GM19351 (cell line): Measurements from ENCODE around the gene C1QA.

ENCODE experiments used
- ATAC-seq: cut with Tn5 transposase; IDR thresholded peaks from one replicate; pipeline ENCODE4 v1.9.1; 2021; ENCODE audit warnings: mild to moderate bottlenecking, moderate library complexity; ENCODE audit not compliant: unreplicated experiment

C1QA gene

DNA sequence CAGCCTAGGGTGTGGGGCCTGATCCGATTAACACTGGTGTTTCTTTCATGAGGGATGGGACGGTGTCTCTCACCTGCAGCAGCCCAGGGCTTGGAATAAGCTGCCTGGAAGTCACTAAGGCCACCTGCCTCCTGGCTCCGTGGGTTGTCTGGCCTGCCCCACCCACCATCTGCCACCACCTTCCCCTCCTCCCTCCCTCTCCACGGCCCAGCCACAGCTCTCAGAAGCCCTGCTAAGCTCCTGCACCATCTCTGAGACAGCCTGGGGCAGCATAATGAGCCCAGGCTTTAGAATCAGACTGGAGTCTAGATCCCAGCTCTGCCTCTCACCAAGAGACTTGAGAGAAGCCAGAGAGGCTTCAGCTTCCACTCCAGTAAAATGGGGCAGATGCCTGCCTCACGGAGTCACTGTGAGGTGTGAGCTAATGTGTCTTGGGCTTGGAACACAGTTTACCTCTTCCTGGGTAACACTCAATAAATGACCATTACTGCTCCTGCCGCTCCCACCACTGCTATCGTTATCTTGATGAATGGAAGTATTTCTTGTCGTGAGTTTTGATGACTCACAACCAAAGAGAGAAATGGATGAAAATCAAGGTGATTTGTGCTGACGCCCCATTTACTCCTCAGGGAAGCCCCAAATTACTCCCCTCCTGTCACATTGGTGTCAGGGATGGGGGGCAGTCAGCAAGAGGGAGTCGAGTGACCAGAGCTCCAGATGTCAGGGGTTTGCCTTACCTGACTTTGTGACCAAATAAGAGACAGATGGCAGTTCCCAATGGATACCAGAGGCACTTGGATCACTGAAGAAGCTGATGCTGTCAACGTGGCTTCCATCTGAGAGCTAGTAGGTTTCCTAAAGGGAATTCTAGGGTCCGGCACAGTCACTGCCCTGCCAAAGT, 23.5 kb upstream of the C1QA start:
- ATAC-seq = no peak

DNA sequence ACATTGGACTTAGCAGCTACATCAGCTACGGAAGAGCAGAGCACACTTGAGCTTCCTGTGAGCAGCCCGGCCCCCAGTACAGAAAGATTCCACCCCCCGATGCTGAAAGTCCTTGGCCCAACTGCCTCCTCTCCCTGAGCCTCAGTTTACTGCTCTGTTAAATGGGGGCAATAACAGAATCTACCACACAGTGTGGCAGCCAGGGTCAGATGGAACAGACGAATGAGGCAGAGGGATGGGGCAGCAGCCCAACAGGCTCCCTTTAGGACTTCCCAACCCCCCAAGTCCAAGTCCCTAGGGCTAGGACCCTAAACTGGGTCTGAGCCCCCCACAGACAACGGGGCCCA, 22.9 kb upstream of the C1QA start:
- no peak for ATAC-seq

DNA sequence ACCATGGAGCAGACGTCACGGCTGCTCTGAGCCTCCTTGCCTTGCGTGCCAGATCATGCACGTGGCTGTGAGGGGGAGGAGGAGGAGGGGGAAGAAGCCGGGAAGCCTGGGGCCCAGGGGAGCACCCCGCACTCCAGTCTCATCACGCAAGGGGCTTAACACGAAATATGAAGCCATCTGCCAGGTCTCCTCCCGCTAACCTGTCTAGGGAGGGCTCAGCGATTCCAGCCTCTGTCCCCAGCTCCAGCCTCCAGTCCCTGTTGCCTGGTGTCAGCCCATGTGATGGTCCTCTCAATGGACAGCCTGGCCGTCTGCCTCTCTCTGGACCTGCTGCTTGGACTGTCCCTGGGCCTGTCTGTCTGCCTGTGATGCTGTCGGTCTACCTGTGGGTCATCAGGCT, 22.5 kb upstream of the C1QA start:
- no peak for ATAC-seq

DNA sequence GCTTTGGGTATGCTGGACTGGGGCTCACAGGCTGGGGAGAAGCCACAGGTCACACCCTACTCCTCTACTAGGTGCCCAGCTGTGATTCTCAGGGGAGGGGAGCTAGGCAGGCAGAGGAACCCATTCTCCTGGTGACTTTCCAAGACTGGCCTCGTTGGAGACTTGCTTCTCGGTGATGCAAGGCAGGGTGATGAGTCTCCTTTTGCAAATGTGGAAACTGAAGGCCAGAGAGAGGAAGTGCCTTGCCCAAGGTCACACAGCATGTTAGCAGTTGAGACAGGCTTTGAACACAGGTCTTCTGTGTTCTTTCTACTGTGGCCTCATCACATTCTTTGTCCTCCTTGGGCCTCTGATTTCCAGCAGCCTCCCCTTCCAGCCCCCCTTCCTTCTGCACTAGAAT, 20.5 kb upstream of the C1QA start:
- no peak for ATAC-seq

DNA sequence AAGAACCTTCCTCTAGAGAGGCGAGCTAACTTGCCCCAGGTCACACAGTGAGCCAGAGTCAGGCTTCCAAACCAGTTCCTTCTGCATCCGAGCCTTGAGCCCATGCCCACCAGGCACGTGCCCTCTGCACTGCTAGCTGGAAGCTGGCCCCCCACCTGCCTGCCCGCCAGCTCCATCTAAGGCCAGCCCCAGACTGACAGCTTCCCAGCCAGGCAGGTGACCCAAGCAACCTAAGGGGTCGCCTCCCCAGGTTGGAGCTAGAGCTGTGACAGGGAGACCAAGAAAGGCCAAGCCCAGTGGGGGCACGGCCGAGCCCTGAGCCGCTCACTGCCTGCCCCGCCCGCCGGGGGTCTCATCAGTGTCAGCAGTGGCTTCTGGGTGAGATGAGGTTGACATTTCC, 19.9 kb upstream of the C1QA start:
- no peak for ATAC-seq

DNA sequence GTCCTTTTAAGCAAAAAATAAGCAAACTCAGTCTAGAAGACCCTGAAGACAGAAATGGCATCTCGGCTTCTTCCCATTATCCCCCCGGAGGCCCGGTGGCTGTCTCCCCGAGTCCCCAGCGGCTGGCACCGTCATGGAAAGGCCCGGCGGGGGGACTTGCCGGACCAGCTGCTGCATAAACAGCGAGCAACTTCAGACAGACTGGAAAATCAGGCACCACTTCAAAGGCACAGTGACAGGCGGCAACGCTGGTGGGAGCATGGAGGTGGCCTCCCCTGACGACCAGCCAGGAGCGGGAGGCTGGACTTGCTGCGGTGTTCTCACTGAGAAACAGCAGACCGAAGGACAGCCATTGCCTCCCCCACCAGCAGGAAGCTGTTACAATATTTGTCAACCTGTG, 18.4 kb upstream of the C1QA start:
- ATAC-seq = no peak

DNA sequence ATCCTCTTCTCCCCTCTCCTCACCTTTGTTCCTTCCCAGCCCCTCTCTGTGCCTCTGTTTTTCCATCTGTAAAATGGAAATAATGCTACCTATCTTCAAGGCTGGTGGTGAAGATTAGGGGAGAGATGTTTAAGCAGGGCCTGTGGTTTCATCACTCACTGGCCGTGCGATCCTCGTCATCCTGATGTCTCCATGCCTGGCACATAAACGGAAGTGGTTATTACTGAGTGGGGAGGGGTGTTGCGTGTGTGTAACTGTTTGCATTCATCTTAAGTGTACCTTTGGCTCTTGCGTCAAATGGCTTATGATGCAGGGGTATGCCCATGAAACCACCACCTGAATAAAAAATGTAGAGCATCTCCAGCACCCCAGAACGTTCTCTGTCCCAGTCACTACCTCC, 17.2 kb upstream of the C1QA start:
- no peak for ATAC-seq

DNA sequence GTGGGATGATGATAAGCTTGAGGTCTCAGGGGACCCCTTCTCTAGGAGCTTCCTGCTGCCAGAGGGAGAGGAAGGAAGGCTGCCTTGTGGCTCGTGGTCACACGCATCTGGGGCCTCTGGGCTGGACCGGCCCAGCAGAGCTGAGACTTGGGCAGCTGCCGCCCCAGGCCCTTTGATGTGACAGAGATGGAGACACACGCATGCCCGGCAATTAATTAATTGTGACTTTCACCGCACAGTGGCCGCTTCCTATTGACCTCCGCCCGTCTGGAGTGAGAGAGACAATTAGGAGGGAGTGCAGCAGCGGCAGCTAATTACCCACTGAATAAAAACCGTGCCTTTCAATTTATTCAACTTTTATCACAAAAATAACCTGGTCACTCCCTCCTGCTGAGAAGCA, 16.6 kb upstream of the C1QA start:
- ATAC-seq = no peak

DNA sequence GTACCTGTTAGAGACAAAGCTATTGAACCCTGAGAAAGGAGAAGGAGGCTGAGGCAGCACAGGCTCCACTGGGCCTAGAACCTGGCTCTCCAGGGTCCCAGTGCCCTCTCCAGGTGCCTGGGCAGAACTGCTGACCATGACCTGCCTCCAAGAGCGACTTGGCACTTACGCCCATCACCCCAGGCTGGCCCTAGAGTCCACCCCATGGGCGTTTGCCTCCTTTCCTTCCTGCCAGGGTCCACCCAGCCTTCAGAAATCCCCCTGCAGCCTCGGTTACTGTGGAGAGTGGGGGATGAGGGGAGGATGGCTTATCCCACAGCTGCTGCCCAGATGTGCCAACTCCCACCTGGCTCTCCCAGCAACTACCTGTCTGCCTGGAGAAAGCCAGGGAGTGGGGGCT, 14.7 kb upstream of the C1QA start:
- ATAC-seq = no peak

DNA sequence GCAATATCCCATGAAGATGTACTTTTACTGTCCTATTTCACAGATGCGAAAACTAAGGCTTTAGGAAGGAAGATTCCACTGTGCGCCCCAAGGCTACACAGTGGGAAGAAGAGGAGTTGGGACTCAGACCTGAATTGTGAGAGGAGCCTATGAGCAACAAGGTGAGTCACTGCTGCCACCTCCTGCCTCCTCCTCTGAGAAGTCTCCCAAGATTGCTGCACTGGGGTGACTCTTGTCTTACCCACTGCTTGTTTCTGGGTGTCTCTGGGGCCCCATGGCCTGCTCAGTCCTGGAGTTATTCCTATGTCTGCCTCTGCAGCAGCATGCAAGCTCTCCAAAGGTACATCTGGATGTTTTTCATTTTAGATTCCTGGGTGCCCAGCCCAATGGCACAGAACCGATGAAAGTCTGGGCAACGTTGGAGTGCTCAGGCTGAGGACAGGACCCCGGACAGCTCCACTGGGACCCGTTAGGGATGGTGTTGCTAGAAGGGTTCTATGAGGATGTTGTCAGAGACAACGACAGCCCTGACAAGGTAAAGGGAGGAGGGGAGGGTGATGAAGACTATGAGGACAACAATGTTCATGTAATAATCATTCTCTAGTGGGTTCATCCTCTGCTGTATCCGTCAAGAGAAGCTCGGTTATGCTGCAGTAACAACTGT, 11.0 kb upstream of the C1QA start:
- ATAC-seq = no peak

DNA sequence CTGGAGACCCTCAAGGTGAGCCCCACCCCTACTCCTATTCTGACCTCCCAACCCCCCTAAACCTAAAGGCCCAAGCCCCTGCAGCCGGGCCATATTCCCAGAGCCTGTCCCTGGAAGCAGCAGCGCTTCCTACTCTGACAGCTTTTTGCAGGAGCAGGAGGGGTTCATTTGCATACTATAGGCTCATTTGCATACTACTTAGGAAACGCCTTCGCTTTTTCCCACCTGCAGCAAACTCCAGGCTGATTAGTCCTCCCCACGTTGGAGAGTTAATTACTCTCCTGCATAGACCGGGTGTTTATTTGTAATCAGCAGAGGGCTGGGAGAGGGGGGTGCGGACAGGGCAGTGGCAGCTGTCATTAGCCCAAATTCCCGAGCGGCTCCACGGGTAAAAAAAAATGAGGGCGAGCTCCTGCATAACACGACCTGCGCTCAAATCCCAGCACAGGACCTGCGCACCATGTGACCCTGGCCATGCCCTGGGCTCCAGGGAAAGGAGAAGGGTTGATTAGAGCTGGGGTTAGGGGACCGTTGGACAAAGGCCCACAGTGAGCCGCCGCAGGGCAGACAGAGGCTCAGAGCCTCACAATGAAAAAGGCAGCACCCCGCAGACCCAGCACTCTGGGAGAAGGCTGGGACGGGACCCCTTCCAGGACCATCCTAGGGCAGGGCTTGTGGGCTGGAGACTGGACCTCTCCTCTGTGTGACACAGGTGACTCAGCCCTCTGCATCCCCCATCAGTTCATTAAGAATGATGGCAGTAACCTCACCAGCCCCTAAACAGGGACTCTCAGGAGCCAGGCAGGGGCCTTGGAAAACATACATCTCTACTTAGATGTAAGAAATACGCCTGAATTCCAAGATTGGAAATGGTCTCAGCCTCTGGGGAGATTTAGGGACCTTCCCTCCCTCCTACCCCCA, 9.9 kb upstream of the C1QA start:
- no peak for ATAC-seq

DNA sequence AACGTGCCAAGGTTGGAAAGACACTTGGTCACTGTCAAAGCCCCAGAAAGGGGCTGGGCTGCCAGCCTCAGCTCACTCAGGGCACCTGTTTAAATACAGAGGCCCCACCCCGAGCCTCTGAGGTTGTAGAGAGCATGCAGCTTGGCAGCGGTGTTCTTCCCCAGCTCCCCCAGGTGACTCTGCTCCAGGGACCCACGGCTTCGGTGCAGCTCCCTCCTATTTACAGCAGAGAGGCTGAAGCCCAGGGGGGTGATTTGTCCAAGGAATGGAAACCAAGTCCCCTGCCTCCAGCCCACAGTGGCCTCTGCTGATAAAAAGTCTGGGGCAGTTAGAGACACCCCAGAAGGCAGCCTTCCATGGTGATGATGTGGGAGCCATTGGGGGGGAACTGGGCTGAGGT, 9.1 kb upstream of the C1QA start:
- no peak for ATAC-seq

DNA sequence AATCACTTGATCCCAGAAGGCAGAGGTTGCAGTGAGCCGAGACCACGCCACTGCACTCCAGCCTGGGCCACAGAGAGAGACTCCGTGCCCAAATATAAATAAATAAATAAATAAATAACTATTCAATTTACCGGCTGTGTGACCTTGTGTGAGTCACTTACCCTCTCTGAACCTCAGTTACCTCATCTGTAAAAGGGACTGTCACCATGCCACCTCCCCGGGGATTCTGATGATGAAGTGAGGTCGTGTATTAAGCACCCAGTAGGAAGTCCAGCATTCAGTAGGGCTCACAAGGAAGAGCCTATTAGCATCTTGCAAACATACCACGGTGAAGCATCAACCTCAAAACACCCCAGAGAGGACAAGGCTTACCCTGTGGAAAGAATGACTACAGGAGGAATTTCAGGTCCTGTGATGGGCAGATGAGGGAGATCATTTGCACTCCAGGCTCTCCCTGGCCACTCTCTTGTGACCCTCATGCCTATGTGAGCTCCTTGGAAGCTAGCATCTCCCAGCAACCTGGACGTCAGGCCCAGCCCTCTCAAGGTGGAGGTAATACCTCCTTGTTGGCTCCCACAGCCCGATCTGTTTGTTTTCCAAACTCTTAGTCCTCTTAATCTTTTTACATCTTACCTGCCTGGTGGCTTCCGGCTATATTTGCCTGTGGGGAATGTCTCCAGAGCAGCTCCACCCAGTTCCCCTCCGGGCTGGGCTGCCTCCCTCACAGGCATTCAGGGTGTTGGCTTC, 7.6 kb upstream of the C1QA start:
- ATAC-seq = no peak

DNA sequence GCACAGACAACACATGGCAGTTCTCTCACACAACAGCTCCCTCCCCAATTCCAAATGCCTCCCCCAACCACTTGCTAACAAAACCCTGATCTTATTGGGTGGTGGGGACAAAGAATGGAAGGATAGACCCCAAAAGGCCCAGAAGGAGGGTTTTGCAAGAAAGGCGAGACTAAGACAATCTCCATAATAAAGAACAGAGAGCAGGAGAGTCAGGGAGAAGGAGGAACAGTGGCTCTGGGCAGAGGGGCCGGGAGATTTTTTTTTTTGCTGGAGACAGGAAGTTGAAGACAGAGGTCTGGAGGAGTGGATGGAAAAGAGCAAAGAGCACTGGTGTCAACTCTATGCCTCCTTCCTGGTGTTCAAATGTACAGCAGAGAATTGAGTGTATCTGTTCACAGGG, 6.5 kb upstream of the C1QA start:
- ATAC-seq = no peak

DNA sequence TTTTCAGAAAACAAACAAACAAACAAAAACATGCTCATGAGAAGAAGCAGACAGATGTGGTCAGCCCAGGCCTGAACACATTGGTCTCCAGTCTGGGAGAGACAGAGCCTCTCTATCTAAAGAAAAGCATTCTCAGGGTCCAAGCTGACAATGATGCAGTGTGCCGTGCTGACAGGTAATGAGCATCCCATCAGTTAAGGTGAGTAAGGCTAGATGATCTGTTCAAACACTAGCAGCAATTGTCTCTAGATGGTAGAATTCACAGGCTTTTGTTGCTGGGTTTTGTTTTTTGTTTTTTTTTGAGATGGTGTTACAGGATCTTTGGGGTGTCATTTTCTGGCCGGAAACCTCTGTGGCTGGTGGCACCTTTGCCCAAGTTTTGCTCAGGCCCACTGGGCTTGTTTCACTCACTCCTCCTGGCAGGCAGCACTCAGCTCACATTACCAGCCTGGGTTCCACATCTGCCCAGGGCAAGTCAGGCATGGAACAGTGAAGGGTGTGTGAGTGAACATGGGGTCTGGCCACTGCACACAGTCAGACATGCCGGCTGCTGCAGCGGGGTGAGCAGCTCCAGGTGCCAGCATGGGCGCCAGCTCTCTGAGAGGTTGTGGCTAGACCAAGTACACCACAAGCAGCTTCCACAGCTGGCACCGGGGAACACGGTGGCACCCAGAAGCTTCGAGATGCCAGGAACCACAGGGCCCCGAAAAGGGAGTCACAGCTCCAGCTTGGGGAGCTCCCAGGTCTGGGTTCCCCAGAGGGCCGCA, 2.5 kb upstream of the C1QA start:
- ATAC-seq = no peak

DNA sequence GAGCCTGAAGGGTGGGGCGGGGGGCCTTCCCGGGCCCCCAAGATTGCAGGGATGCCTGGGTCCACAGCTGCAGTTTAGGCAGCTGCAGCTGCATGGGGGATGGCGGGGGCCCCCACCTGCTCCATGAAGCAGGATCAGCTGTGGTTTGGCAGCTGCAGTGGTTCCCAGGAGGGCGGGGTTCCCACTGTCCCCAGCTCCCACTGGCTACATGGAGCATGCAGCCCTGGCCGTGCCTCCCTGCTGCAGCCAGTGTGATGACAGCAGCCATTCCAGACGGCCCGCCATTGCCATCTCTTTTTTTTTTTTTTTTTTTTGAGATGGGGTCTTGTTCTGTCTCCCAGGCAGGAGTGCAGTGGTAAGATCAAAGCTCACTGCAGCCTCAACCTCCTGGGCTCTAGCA, 992 bp upstream of the C1QA start:
- no peak for ATAC-seq

DNA sequence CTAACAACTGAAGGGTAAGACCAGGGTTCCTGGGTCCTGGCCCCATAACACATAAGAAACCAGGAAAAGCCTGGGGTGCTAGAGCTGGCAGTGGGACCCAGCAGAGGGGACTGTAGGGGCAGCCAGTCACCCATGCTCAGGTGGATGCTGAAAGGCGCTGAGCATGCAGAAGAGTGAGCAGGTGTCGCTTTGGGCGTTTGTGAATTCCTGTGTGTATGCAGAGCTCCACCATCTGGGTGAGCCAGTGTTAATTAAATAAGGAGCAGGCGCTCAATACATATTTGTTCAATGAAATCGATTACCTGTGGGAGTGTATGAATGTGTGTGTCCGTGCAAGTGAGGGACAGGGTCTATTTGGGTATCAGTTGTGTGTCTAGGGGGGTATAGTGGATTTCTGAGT, 499 bp downstream of the C1QA start:
- no peak for ATAC-seq

DNA sequence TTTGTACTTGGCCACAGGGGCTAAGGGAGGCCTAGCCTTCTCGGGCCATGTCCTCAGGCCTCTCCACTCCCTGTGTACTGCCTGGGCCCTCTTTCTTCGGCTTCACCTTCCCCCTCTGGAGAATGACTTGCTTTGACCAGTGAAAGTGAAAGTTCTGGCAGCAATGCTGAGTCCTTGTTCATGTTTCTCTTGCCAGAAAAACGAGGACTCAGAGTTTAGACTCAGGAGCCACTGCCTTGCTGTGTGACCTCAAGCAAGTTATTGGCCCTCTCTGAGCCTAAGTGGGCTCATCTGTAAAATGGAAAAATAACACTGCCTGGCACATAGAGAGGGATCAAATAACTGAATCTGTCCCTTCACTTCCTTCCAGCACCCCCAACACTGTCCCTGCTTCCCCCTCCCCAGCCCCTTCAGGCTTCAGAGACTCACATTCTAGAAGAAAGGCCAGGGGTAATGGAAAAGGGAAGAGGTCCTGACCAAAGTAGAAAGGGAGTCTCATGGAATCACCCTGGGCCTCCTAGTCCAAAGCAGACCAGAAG, 1.5 kb downstream of the C1QA start:
- no peak for ATAC-seq

DNA sequence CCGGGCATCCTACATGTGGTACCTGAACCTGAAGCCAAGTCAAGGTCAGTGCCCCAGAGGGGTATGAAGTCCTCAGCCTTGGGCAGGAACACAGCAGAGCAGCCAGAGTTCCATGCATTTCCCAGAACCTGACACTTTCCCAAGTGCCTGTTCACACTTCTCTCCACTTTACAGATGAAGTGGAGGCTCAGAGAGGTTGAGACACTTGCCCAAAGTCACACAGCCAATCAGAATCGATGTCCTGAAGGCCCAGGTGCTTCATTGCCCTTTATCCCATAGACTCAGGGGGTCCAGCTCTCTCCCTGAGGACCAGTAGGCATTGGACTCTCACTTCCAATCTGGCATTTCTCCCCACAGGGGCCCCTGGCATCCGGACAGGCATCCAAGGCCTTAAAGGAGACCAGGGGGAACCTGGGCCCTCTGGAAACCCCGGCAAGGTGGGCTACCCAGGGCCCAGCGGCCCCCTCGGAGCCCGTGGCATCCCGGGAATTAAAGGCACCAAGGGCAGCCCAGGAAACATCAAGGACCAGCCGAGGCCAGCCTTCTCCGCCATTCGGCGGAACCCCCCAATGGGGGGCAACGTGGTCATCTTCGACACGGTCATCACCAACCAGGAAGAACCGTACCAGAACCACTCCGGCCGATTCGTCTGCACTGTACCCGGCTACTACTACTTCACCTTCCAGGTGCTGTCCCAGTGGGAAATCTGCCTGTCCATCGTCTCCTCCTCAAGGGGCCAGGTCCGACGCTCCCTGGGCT, 2.2 kb downstream of the C1QA start:
- ATAC-seq = no peak
